ENCODE measurements around the gene STK17A.

STK17A gene

GRCh38 chr7:43655584-43655983, 72.7 kb downstream of the STK17A start:
- TF ChIP-seq TAF1 (IDR thresholded peaks at IDR 0.05; ENCODE audit: borderline replicate concordance, insufficient read depth, low read length): no peak

GRCh38 chr7:43656997-43657396, 74.1 kb downstream of the STK17A start:
- TF ChIP-seq TAF1 (IDR thresholded peaks at IDR 0.05; ENCODE audit: borderline replicate concordance, insufficient read depth, low read length) (no peak), POLR2AphosphoS5 (IDR thresholded peaks at IDR 0.05; ENCODE audit: low read depth, low read length) (no peak), REST (IDR thresholded peaks at IDR 0.05; ENCODE audit: insufficient read depth in 1 of 2, low read depth in 2 of 2, low read length in 2 of 2) (no peak), SIN3A (IDR thresholded peaks at IDR 0.05; ENCODE audit: borderline replicate concordance, insufficient read depth, low read length) (no peak), FOXP2 (optimal IDR thresholded peaks at IDR 0.05; ENCODE audit: borderline replicate concordance, extremely low read depth, extremely low read length, insufficient read depth) (no peak)

- TF ChIP-seq FOXP2 (optimal IDR thresholded peaks at IDR 0.05; ENCODE audit: borderline replicate concordance, extremely low read depth, extremely low read length, insufficient read depth): no peak
- TF ChIP-seq SIN3A (IDR thresholded peaks at IDR 0.05; ENCODE audit: borderline replicate concordance, insufficient read depth, low read length): no peak
- TF ChIP-seq REST (IDR thresholded peaks at IDR 0.05; ENCODE audit: insufficient read depth in 1 of 2, low read depth in 2 of 2, low read length in 2 of 2): no peak
- TF ChIP-seq TAF1 (IDR thresholded peaks at IDR 0.05; ENCODE audit: borderline replicate concordance, insufficient read depth, low read length): no peak
- no peak for TF ChIP-seq POLR2AphosphoS5 (IDR thresholded peaks at IDR 0.05; ENCODE audit: low read depth, low read length)
These were observed 76.0 kb downstream of the STK17A start for GRCh38 chr7:43658718-43659548.

DNA sequence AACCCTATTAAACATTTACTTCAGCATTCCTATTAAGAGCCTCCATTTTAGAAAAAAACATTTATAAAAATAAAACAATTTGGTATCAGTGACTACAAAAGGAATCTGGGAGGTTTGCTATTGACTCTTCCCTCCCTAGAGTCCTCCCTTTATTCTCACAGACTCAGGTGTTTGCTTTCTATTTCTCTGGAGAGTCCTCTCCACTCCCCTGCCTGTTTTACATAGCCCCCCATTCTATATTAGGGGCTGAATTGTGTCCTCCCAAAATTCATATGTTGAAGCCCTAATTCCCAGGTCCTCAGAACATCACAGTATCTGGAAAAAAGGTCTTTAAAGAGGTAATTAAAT, 76.6 kb downstream of the STK17A start:
- TF ChIP-seq TAF1 (IDR thresholded peaks at IDR 0.05; ENCODE audit: borderline replicate concordance, insufficient read depth, low read length): no peak
- TF ChIP-seq SIN3A (IDR thresholded peaks at IDR 0.05; ENCODE audit: borderline replicate concordance, insufficient read depth, low read length): no peak
- TF ChIP-seq POLR2AphosphoS5 (IDR thresholded peaks at IDR 0.05; ENCODE audit: low read depth, low read length): no peak
- no peak for TF ChIP-seq FOXP2 (optimal IDR thresholded peaks at IDR 0.05; ENCODE audit: borderline replicate concordance, extremely low read depth, extremely low read length, insufficient read depth)
- TF ChIP-seq REST (IDR thresholded peaks at IDR 0.05; ENCODE audit: insufficient read depth in 1 of 2, low read depth in 2 of 2, low read length in 2 of 2): no peak

- TF ChIP-seq TAF1 (IDR thresholded peaks at IDR 0.05; ENCODE audit: borderline replicate concordance, insufficient read depth, low read length) (no peak), FOXP2 (optimal IDR thresholded peaks at IDR 0.05; ENCODE audit: borderline replicate concordance, extremely low read depth, extremely low read length, insufficient read depth) (no peak), POLR2AphosphoS5 (IDR thresholded peaks at IDR 0.05; ENCODE audit: low read depth, low read length) (no peak), SIN3A (IDR thresholded peaks at IDR 0.05; ENCODE audit: borderline replicate concordance, insufficient read depth, low read length) (no peak), REST (IDR thresholded peaks at IDR 0.05; ENCODE audit: insufficient read depth in 1 of 2, low read depth in 2 of 2, low read length in 2 of 2) (no peak)
These were observed 77.2 kb downstream of the STK17A start for GRCh38 chr7:43660141-43660540.
